ENCODE data around the gene DNAJB8.

Gene DNAJB8

GRCh38 chr3:128468285-128468790, 1.6 kb upstream of the DNAJB8 start:
- no peak for DNase-seq

GRCh38 chr3:128464702-128465101, 2.0 kb downstream of the DNAJB8 start:
- no peak for DNase-seq

- DNase-seq, result no peak
Observed at GRCh38 chr3:128464188-128464587, 2.5 kb downstream of the DNAJB8 start.

- no peak for DNase-seq
Observed at GRCh38 chr3:128463771-128464170, 2.9 kb downstream of the DNAJB8 start.

- no peak for DNase-seq
Observed at GRCh38 chr3:128463354-128463753, 3.3 kb downstream of the DNAJB8 start.

- no peak for DNase-seq
Observed at GRCh38 chr3:128462931-128463330, 3.8 kb downstream of the DNAJB8 start.

GRCh38 chr3:128462341-128462910, 4.3 kb downstream of the DNAJB8 start:
- no peak for DNase-seq

GRCh38 chr3:128461731-128462130, 5.0 kb downstream of the DNAJB8 start:
- DNase-seq, result no peak

GRCh38 chr3:128459461-128459820, 7.2 kb downstream of the DNAJB8 start:
- DNase-seq, result no peak

- no peak for DNase-seq
Observed at GRCh38 chr3:128458746-128459460, 7.8 kb downstream of the DNAJB8 start.

- no peak for DNase-seq
Observed at GRCh38 chr3:128457937-128458336, 8.8 kb downstream of the DNAJB8 start.

GRCh38 chr3:128456776-128457715, 9.6 kb downstream of the DNAJB8 start:
- no peak for DNase-seq

GRCh38 chr3:128455786-128456748, 10.6 kb downstream of the DNAJB8 start:
- no peak for DNase-seq

- no peak for DNase-seq
Observed at GRCh38 chr3:128455116-128455515, 11.6 kb downstream of the DNAJB8 start.

GRCh38 chr3:128454310-128454618, 12.4 kb downstream of the DNAJB8 start:
- no peak for DNase-seq

GRCh38 chr3:128453501-128454309, 13.0 kb downstream of the DNAJB8 start:
- no peak for DNase-seq

- no peak for DNase-seq
Observed at GRCh38 chr3:128452678-128453275, 13.9 kb downstream of the DNAJB8 start.

GRCh38 chr3:128452120-128452519, 14.6 kb downstream of the DNAJB8 start:
- no peak for DNase-seq

GRCh38 chr3:128449111-128449638, 17.5 kb downstream of the DNAJB8 start:
- no peak for DNase-seq

GRCh38 chr3:128448491-128448890, 18.2 kb downstream of the DNAJB8 start:
- no peak for DNase-seq
